Activated naive CD4-positive, alpha-beta T cell (primary cell): ENCODE data around the gene TEX35.

Experiments
- DNase-seq, 4 experiments: peaks; one replicate each; lab custom pipeline; 2025; lab: John Stamatoyannopoulos, UW

The TEX35 gene

DNA sequence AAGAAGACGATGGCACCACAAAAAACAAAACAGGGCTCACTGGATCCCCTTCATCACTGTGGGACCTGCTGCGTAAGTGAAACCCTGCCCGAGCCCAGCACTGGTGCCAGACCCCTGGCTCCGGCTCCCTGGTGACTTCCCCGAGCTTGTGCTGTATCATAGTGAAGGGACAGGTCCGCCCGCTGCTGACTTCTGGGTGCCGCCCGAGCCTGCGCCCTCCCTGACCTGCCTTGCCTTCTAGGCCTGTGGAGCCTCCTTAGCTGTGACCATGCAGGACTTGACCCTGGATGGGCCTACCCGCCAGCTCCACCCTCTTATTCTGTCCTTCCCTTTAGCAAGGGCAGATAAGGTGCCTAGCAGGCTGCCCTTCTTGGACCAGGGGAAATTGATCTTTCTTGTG lies 7.9 kb downstream of the TEX35 start:
- DNase-seq: no peak

GRCh38 chr1:178521241-178521640 lies 8.3 kb downstream of the TEX35 start:
- DNase-seq: no peak

- DNase-seq: no peak
Measured at GRCh38 chr1:178527117-178527516, 14.2 kb downstream of the TEX35 start.

DNA sequence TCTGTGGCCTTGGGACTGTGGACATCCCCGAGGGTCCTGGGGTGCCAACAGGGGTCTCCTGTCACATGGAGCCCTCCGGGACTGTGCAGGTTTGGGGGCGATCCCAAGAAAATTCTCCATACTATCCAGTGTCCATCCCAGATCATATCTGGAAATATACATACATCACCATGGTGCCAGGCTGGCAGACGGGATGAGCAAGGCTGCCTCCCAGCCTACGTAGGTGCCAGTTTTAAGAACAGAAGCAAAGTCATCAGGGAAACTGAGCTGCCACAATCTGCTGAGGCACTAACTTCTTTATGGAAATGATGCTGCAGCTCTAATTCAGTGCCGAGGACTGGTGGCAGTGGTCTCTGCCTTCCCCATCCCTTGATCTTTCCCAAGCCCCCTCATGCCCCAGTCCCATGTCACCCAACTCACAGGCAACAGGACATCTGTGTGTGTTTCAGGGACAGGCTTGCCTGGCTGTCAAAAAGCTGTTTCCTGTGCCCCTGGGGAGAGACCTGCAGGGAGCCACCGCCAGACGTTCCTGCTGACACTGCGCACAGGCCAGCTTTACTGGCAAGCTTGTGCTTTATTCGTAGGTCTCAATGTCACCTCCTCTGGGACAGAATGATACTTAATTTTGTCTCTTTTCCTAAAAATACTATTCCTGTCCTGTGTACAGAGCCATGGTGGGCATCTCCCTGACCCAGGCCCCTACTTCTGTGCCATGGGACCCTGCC lies 15.5 kb downstream of the TEX35 start:
- no peak for DNase-seq

DNA sequence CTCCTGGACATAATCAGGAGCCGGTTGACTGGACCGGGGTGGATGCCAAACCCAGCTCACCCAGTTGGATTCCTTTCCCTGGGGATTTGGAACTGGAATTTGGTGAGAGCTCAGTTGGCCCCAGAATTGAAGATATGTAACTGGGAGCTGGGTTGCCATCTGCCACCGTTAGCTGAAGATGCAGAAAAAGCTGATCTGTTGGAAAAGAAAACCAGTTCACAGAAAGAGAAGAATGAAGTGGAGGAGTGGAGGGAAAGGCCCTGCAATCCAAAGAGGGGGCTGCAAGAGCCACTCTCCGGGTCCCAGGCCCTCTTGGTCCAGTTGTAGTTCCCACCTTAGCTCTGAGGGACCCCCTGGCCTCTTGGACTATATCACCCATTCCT lies 16.0 kb downstream of the TEX35 start:
- no peak for DNase-seq

DNA sequence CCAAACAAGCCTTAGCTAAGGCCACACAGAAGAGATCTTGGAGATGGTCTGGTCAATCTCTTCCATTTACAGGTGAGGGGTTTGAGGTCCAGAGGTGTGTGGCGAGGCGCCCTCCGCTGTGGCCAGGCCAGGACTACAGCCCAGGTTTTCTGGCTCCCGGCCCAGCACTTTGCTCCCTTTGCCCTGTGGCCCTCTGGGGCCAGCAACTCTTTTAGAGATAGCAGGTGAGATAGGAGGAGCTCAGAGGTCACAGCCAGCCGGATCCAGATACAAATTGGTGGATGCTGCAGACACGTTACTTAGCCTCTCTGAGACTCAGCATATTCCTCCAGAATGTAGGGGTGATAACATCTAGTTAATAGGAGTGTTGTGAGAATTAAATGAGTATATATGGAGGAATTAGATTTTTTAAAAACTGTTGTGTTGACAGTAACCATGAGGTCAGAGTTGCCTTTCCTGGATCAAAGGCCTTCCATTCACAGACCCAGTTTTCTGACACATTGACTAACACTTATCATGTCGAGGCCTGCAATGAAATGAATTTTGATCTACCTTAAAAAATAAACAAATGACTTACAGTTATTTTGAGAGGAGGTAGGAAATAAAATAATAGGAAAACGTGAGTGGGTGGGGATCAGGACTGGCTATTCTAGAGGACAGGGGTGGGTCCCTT lies 16.6 kb downstream of the TEX35 start:
- no peak for DNase-seq

GRCh38 chr1:178530037-178530402 lies 17.1 kb downstream of the TEX35 start:
- no peak for DNase-seq

GRCh38 chr1:178530502-178530901 lies 17.6 kb downstream of the TEX35 start:
- DNase-seq: no peak

DNA sequence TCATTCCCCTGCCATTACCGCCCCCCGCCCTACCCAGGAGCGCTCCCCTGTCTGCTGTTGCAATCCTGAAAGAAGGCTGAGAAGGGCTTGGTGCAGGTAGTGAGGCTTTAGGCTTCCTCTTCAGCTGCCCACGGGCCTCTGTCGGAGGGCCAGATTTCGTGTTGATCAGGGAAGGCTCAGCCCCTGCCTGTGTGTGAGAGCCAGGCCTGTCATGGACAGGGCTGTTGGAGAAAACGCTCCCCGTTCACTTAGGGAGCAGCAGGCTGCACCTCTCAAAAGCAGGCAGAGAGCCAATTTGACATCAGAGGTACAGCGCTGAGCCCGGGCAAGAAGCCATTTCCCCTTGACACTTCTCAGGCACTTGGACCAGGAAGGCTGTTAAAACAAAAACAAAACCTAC lies 19.0 kb downstream of the TEX35 start:
- DNase-seq: no peak

DNA sequence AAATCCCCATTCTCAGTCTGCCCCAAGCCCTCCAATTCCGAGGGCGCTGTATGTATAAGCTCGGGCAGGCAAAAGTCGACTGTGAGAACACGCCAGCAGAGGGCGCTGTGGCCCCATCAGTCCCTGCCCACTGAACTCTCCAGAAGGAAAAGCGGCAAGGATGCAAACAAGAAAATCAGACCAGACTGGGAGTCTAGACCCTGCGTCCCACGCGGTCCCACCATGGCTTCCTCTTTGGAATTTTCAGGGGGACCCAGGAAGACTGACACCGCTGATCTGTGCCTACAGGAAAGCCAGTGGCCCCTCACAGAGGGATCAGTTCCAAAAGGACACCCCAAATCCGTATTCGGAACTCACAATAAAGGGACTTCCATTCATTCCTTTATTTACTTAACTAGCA lies 19.5 kb downstream of the TEX35 start:
- peak; percentile 33 to 72 (median 53) for DNase-seq

DNA sequence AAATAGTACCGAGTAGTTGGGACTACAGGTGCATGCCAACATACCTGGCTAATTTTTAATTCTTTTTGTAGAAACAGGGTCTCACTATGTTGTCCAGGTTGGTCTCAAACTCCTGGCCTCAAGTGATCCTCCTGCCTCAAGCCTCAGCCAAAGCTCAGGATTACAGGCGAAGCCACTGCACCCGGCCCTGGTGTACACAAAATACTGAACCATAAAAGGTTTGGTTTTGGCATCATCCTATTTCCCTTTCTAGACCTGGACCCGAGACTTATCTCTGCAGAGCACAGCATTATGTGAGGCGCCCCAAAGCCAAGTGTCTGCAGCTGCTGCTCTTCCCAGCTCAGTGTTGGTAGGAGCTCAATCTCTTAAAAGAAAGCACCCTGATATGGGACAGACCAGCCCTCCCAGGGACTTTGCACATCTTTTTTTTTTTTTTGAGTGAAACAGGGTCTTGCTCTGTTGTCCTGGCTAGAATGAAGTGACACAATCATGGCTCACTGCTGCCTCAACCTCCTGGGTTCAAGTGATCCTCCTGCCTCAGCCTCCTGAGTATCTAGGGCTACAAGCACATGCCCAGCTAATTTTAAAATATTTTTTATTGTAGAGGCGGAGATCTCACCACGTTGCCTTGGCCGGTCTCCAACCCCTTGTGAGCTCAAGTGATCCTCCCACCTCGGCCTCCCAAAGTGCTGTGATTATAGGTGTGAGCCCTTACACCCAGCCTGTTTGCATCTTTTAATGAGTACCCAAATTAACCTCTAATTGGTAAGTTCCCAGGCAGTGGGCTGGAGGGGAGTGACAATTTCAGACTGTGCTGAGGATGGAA lies 20.4 kb downstream of the TEX35 start:
- DNase-seq: no peak

DNA sequence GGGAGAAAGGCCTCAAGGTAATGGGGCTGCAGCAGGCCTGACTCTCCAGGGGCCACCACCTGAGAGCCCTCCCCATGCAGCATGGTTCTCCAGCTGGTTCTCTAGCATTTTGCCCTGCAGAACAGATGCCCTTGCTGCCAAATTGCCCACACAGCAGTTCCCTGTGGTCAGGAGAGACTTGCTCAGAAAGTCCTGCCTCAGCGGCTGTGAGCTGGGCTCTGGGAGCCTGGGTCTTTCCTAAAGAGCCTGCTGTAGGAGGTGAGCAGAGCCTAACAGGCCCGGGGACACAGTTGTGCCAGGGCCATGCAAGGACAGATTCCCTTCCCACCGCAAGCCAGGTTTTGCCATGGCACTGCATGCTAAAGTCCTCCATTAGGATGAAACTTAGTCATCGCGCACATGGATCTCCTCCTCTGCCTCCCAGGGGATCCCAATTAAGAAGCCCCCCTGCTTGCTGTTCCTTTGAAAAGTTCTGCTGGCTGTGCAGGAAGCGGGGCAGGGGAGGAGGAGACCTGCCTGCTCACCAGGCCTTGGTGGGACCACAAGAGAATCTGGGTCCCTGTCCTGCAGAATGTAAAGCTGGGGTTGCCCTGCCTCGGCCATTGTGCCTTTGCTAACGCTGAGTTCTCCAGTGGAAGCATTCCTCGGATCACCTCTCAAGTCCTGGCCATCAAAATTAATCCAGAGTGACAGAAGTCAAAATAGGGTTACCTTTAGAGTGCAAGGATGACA lies 21.4 kb downstream of the TEX35 start:
- DNase-seq: no peak

GRCh38 chr1:178536329-178536728 lies 23.4 kb downstream of the TEX35 start:
- DNase-seq: no peak

- DNase-seq: no peak
Measured at GRCh38 chr1:178536844-178537371, 24.0 kb downstream of the TEX35 start.

DNA sequence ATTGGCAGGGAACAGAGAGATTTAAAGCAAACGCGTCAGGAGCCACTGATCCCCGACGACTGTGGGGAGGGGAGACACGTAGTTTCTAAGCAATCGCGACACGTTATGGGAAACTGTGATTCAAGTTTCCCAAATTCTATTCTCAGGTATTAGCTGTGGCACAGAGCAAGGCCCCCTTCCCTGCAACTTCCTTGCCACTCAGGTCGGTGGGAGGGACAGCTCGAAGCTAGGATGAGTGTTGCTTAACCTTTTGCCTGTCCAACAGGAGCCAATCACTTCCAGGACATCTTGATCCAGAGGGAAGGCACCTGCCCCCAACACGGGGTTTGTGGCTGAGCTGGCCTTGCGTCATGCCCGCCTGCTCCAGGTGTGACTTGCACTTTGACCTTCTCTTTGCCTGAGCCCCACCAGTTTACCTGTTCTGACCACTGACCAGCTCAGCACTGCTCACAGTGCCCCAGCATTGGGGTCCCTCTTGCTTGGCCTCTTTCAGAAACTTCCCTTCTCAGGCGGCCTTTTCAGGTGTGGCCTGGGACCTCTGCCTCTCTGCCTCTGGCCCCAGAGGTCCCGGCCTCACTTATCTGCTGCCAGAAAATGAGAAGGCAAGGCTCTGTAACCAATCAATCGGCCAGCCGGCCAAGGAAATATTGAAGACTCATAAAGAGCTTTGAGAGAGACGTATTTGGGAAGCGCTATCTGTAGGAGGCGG lies 24.6 kb downstream of the TEX35 start:
- no peak for DNase-seq

GRCh38 chr1:178538192-178538916 lies 25.4 kb downstream of the TEX35 start:
- DNase-seq: no peak

- DNase-seq: no peak
Measured at GRCh38 chr1:178539291-178539690, 26.4 kb downstream of the TEX35 start.

DNA sequence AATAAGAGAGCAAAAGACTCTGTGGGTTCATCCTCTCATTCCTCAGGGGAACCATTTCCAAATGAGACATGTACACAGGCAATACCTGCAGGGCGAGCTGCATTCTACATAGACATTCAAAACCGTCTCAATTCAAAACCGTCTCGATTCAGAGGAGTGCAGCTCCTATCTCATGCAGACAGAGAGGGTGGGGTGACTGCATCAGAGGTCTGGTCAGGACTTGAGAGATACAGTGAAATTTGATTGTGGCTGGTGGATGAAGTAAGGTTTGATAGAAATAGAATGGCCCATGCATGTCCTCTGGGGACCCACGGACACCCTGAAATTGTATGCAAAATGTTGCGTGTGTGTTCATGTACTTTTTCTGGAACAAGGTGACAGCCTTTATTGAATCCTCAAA lies 27.3 kb downstream of the TEX35 start:
- no peak for DNase-seq

GRCh38 chr1:178540646-178541045 lies 27.7 kb downstream of the TEX35 start:
- no peak for DNase-seq

- no peak for DNase-seq
Measured at GRCh38 chr1:178541379-178541778, 28.5 kb downstream of the TEX35 start.
